Measurements from ENCODE around the gene JAK3. TPM values are rescaled to one million over a fixed set of nuclear protein-coding genes. Genes with fewer than 3 reads are reported as not detected.
"Not testable (repeated sequence)": the region's sequence is repeated elsewhere in the genome, so short reads cannot be mapped to it uniquely, and the experiment has no call there.

Gene JAK3
- polyA plus RNA-seq (ENCODE audit: low read depth in 6 of 6), result 10 to 100 TPM; 38.5 to 68.7 (median 56.0) TPM

DNA sequence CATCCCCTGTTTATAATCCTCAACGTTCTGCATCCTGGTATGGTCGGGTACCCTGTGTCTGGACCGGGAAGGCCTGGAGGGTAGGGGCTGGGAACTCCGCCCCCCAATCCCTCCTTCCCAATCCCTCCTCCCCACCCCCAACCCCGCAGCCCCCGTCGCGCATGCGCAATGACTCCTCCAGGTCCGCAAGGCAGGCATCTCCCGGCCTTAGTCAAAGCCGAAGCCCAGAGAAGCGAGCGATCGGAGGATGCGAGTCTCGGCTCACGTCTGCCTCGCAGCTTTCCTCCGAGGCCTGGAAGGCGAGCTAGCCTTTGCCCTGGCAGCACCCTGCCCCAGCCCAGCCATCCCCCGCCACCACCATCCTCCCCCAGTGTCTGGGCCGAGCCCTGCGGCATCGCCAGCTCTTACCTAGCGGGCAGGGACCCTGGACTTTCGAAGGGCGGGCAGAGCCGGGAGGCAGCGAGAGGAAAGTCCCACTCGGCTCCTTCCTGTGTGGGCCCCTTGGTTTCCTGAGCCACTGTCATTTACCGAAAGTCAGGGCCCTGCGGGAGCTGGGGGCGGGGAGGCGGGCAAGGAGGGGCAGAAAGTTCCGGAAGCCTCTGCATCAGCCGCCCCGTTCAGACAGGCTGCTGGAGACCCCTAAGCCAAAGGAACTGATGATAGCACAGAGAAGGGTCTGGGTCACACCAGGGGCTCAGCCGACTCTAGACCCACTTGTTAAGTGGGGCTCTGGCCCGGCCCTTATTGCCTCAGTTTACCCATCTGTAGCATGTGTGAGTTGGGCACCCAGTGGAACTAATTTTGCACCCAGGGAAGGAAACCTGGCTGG, at the start of gene JAK3:
Gene JAK3 (minus strand): TSS at position 445 of the 829 bp plus-strand sequence. CDS start 3,565 bp downstream, outside the sequence.
- Mint-ChIP-seq H3K36me3 (no peaks in the 10 kb centered on the region), H3K9me3 (no peaks in the 10 kb centered on the region), H3K27ac (peak within 1 kb of the TSS; percentile 92 to 99 (median 96)), H3K4me3 (peak within 1 kb of the TSS; percentile 82 to 95 (median 92)), H3K27me3 (no peaks in the 10 kb centered on the region), H3K4me1 (peaks cover 54 to 85% (median 72%) of the 10 kb centered on the region in 3 donors)
- peak; percentile 77 for DNase-seq
- ATAC-seq (ENCODE audit: low read depth in 2 of 2), result peak; percentile 81 to 83

DNA sequence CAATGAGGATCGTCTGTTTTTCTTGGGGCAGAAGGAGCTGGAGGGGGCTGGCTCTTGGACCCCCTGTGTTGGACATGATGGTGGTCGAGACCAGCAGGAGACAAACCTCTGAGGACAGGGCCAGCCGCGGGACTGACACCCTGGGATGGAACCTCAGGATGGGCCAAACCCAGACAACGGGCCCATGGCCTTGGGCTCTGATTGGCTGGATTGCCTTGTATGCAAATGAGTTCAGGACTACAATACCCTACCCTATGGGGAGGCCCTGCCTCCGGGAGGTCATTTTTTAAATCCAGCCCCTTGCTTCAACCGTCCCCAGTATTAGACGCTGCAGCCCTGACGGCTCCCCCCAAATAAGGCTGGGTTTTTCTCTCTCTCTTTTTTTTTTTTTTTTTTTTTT, 46.0 kb upstream of the JAK3 start:
- Mint-ChIP-seq H3K4me1 (peaks cover 4 to 11% (median 6%) of the 10 kb centered on the region in 3 donors), H3K9me3 (no peaks in the 10 kb centered on the region), H3K36me3 (no peaks in the 10 kb centered on the region), H3K4me3 (peak overlapping the region in 1 of 8 donors; percentile 66), H3K27ac (peak overlapping the region in 1 of 6 donors; percentile 59), H3K27me3 (peaks cover 0 to 6% (median 3%) of the 10 kb centered on the region in 3 donors)
- DNase-seq (no peak), ATAC-seq (ENCODE audit: low read depth in 2 of 2) (no peak)

DNA sequence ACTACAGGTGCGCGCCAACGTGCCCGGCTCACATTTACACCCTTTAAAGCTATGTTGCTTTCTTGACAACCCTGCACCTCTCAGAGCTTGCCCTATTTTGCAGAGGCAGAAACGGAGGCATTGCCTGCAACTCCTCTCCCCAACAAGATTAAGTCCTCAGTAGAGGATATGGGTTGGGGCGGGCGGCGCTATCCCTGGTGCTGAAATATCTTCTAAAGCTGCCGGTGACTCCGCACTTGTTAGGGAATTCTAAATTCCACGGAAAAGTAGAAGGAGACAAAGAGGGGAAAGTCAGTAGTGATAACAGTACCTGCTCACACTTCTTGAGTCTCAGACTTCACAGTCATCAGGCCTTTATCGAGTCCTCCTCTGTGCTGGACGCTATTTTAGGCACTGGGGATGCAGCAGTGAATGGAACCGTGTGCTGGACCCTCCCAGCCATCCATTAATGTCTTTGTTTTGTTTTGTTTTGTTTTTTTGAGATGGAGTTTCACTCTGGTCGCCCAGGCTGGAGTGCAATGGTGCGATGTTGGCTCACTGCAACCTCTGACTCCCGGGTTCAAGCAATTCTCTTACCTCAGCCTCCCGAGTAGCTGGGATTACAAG, 41.9 kb upstream of the JAK3 start:
- H3K27me3 Mint-ChIP-seq, result peaks cover 0 to 5% (median 3%) of the 10 kb centered on the region in 3 donors
- no peak overlapping the region for H3K27ac Mint-ChIP-seq
- DNase-seq (no peak), ATAC-seq (ENCODE audit: low read depth in 2 of 2) (no peak)
- H3K4me3 Mint-ChIP-seq, result no peak overlapping the region
- no peaks in the 10 kb centered on the region for H3K36me3 Mint-ChIP-seq
- H3K9me3 Mint-ChIP-seq, result no peaks in the 10 kb centered on the region
- peaks cover 12 to 42% (median 26%) of the 10 kb centered on the region in 3 donors for H3K4me1 Mint-ChIP-seq

DNA sequence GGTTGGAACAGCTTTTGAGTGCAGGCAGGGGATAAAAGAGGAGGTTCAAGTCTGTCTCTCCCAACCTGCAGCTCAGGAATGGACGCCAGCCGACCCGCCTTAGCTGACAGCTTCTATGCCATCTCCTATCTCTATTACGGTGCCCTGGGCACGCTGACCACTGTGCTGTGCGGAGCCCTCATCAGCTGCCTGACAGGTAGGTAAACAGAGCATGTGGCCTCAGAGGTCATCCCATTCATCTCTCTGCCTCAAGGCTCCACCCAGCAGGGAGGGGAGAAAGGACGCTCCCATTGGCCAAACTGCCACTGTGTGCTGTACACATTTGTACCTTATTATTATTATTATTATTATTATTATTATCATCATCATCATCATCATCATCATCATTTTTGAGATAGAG, 40.5 kb upstream of the JAK3 start:
- DNase-seq (no peak), ATAC-seq (ENCODE audit: low read depth in 2 of 2) (no peak)
- Mint-ChIP-seq H3K27ac (peak overlapping the region in 1 of 6 donors; percentile 64), H3K4me3 (peak overlapping the region in 2 of 8 donors; percentile 42 to 44), H3K4me1 (peaks cover 15 to 51% (median 28%) of the 10 kb centered on the region in 3 donors), H3K36me3 (no peaks in the 10 kb centered on the region), H3K27me3 (peaks cover 0 to 3% (median 2%) of the 10 kb centered on the region in 3 donors), H3K9me3 (no peaks in the 10 kb centered on the region)

DNA sequence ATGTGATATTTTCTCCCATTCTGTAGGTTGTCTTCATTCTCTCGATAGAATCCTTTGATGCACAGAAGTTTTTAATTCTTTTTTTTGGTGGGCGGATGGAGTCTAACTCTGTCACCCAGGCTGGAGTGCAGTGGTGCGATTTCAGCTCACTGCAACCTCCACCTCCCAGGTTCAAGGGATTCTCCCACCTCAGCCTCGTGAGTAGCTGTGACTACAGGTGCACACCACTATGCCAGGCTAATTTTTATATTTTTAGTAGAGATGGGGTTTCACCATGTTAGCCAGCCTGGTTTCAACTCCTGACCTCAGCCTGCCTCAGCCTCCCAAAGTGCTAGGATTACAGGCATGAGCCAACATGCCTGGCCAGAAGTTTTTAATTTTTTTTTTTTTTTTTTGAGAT, 39.4 kb upstream of the JAK3 start:
- H3K27ac Mint-ChIP-seq; H3K27me3 Mint-ChIP-seq; H3K36me3 Mint-ChIP-seq; DNase-seq; H3K9me3 Mint-ChIP-seq; ATAC-seq (ENCODE audit: low read depth in 2 of 2): not testable (repeated sequence)
- peaks cover 12 to 41% (median 25%) of the 10 kb centered on the region in 3 donors for H3K4me1 Mint-ChIP-seq
- peak overlapping the region in 2 of 8 donors; percentile 56 to 57 for H3K4me3 Mint-ChIP-seq

DNA sequence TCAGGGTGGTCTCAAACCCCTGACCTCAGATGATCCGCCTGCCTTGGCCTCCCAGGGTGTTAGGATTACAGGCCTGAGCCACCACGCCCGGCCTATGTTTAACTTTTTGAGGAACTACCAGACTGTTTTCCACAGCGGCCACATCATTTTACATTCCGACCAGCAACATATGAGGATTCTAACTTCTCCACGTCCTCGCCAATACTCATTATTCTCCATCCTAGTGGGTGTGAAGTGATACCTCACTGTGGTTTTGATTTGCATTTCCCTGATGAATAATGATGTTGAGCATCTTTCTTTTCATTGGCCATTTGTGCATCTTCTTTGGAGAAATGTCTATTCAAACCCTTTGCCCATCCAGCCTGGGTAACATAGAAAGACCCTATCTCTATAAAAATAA, 38.7 kb upstream of the JAK3 start:
- Mint-ChIP-seq H3K27ac (peak overlapping the region in 4 of 6 donors; percentile 72 to 92 (median 86)), H3K27me3 (no peaks in the 10 kb centered on the region), H3K4me1 (peaks cover 12 to 41% (median 25%) of the 10 kb centered on the region in 3 donors), H3K4me3 (peak overlapping the region in 5 of 8 donors; percentile 2 to 74 (median 44)), H3K36me3 (no peaks in the 10 kb centered on the region), H3K9me3 (no peaks in the 10 kb centered on the region)
- DNase-seq, result no peak
- no peak for ATAC-seq (ENCODE audit: low read depth in 2 of 2)

DNA sequence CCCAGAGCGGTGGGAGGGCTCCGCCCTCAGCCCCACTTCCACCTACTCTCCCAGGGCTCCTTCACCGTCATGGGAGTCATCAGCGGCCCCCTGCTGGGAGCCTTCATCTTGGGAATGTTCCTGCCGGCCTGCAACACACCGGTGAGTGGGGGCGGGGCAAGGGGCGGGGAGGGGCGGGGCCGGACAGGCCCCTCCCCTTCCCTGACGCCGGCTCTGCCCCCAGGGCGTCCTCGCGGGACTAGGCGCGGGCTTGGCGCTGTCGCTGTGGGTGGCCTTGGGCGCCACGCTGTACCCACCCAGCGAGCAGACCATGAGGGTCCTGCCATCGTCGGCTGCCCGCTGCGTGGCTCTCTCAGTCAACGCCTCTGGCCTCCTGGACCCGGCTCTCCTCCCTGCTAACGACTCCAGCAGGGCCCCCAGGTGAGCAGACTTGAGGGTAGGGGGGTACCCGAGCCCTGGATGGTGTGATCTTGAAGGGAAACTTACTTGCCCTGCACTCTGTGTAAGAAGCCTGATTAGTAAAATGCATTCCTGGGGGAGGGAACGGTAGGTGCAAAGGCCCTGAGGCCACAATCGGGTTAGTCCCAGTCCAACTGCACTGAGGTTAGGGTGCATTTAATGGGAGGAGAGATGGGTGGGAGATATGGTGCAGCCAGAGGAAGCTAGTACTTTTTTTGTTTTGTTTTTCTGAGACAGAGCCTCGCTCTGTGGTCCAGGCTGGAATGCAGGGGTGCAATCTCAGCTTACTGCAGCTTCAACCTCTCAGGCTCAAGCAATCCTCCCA, 36.0 kb upstream of the JAK3 start:
- no peaks in the 10 kb centered on the region for H3K36me3 Mint-ChIP-seq
- H3K27ac Mint-ChIP-seq, result peak overlapping the region; percentile 63 to 94 (median 81)

DNA sequence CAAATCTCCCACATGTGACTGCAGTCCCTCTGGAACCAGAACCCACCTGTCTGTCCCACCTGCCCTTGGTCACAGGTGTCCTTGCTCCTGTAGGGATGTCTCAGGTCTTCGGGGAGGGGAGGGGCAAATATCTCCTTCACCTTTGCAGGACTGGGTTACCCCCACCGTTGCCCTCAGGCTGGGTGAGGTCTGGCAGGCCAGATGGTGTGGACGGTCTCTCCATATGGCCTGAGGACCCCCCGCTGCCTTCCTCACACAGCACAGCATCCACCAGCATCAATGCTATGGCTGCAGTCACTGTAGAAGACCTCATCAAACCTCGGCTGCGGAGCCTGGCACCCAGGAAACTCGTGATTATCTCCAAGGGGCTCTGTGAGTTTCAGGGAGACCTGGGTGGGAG, 33.9 kb upstream of the JAK3 start:
- peaks cover 16 to 35% (median 17%) of the 10 kb centered on the region in 3 donors for H3K4me1 Mint-ChIP-seq
- DNase-seq (no peak), ATAC-seq (ENCODE audit: low read depth in 2 of 2) (no peak)
- H3K36me3 Mint-ChIP-seq, result no peaks in the 10 kb centered on the region
- no peaks in the 10 kb centered on the region for H3K9me3 Mint-ChIP-seq
- H3K27me3 Mint-ChIP-seq, result no peaks in the 10 kb centered on the region
- peak overlapping the region in 2 of 6 donors; percentile 32 to 76 for H3K27ac Mint-ChIP-seq
- peak overlapping the region in 1 of 8 donors; percentile 68 for H3K4me3 Mint-ChIP-seq

More for the DNA sequence above, 36.0 kb upstream of the JAK3 start:
- Mint-ChIP-seq H3K27me3 (no peaks in the 10 kb centered on the region), H3K4me1 (peaks cover 17 to 47% (median 25%) of the 10 kb centered on the region in 3 donors), H3K9me3 (no peaks in the 10 kb centered on the region), H3K4me3 (peak overlapping the region in 6 of 8 donors; percentile 52 to 80 (median 64))
- ATAC-seq (ENCODE audit: low read depth in 2 of 2) (no peak), DNase-seq (no peak)

DNA sequence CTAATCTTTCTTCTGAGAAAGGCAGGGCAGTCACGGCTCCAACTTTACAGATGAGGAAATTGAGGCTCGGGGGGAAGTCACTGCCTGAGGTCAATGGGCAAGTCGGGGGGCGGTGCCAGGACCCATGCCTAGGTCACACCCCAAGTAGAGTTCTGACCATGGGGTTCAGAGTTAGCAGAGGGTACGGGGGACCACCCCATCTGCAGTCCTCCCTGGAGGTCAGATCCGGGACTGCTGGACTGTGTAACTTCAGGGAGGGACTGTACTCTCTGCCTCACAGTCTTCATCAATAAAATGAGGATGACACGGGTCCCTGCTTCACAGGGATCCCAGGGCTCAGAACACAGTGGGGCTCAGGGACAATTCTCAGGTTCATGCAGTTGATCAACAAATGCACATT, 31.7 kb upstream of the JAK3 start:
- Mint-ChIP-seq H3K27me3 (no peaks in the 10 kb centered on the region), H3K4me3 (peak overlapping the region in 1 of 8 donors; percentile 57), H3K36me3 (no peaks in the 10 kb centered on the region), H3K4me1 (peaks cover 9 to 18% (median 9%) of the 10 kb centered on the region in 3 donors), H3K27ac (peak overlapping the region in 2 of 6 donors; percentile 44 to 57), H3K9me3 (no peaks in the 10 kb centered on the region)
- ATAC-seq (ENCODE audit: low read depth in 2 of 2) (no peak), DNase-seq (no peak)

DNA sequence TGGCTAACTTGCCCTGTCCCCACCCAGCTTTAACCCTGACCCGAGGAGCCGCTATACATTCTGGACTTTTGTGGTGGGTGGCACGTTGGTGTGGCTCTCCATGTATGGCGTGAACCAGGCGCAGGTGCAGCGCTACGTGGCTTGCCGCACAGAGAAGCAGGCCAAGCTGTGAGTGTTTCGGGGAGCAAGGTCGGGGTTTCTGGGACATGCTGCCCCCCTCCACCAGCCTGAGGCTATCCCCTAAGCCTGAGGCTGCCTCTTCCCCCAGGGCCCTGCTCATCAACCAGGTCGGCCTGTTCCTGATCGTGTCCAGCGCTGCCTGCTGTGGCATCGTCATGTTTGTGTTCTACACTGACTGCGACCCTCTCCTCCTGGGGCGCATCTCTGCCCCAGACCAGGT, 29.9 kb upstream of the JAK3 start:
- Mint-ChIP-seq H3K27me3 (peaks cover 0 to 2% (median 0%) of the 10 kb centered on the region in 3 donors), H3K27ac (no peak overlapping the region), H3K9me3 (no peaks in the 10 kb centered on the region), H3K36me3 (no peaks in the 10 kb centered on the region), H3K4me1 (peaks cover 4 to 24% (median 16%) of the 10 kb centered on the region in 3 donors), H3K4me3 (no peak overlapping the region)
- DNase-seq (no peak), ATAC-seq (ENCODE audit: low read depth in 2 of 2) (no peak)

DNA sequence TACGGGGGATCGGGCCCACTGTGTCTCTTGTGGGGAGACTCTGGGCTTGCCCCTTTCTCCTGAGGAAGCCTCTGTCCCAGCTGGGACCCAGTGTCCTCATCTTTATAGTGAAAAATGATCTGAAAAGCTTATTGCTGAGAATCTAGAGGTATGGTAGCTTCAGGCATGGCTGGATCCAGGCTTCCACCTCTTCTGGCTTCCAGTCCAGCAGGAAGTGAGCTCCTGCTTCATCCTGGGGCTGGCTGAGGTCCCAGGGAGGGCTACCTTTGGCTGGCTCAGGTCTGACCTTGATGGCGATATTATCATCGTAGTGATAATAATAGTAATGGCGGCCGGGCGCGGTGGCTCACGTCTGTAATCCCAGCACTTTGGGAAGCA, 27.0 kb upstream of the JAK3 start:
- DNase-seq (no peak), ATAC-seq (ENCODE audit: low read depth in 2 of 2) (no peak)
- H3K27me3 Mint-ChIP-seq, result peaks cover 0 to 22% (median 7%) of the 10 kb centered on the region in 3 donors
- peak overlapping the region in 7 of 8 donors; percentile 45 to 82 (median 70) for H3K4me3 Mint-ChIP-seq
- H3K27ac Mint-ChIP-seq, result peak overlapping the region in 3 of 6 donors; percentile 34 to 77 (median 76)
- peaks cover 10 to 28% (median 25%) of the 10 kb centered on the region in 3 donors for H3K4me1 Mint-ChIP-seq
- no peaks in the 10 kb centered on the region for H3K9me3 Mint-ChIP-seq
- H3K36me3 Mint-ChIP-seq, result no peaks in the 10 kb centered on the region

DNA sequence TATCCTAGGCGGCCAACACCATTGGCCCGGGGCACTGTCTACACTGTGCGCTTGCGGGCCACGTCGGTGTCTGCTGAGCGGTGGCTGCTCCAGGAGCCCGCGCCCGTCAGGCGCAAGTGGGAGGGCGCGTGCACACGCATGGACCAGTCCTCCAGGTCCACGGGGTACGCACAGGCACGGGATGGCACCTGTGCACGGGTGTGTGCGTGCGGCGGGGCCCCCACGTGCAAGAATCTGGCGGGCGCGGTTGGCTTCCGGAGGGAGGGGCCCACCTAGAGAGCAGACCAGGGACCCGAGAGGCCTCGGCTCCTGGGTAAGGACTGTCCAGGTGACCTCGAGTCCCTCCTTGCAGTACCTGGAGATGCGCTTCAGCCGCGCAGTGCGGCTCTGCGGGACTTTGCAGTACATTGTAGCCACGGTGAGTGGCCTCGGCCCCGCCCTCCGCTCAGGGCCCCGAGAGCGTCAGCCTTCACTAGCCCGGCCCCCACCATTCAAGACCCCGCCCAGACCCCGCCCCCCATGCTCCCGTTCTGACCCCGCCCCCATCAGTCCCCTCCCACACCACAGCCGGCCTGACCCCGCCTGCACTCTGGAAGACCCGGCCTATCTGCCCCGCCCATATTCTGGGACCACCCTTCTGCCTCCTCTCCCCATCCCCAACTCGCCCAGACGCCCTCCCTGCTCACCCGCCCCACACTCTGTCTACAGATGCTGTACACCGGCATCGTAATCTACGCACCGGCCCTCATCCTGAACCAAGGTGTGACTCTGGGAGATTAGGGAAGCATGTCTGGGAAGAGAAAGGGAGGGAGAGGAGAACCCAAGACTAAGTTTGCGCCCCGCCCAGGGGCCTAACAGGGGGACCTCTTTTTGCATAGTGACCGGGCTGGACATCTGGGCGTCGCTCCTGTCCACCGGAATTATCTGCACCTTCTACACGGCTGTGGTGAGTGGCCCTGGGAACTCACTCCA, 26.3 kb upstream of the JAK3 start:
- Mint-ChIP-seq H3K27ac (peak overlapping the region in 5 of 6 donors; percentile 34 to 92 (median 81)), H3K27me3 (peaks cover 0 to 22% (median 7%) of the 10 kb centered on the region in 3 donors), H3K4me3 (peak overlapping the region; percentile 68 to 89 (median 79)), H3K9me3 (no peaks in the 10 kb centered on the region), H3K4me1 (peaks cover 10 to 28% (median 25%) of the 10 kb centered on the region in 3 donors), H3K36me3 (no peaks in the 10 kb centered on the region)
- DNase-seq (peak; percentile 72), ATAC-seq (ENCODE audit: low read depth in 2 of 2) (peak; percentile 81 to 83)

Data from naive B cell (primary cell).